GM12878 (cell line): ENCODE results near the gene TTC33. TPM values are rescaled to one million over a fixed set of nuclear protein-coding genes. Genes with fewer than 3 reads are reported as not detected.
A peak's percentile ranks its signal among the peaks of the same experiment; 100 is the strongest.

ENCODE experiments used
- BCL11A ChIP-seq: IDR thresholded peaks from 2 replicates; pipeline ENCODE4 v1.6.1; 2011; ENCODE audit warnings: low read depth, low read length
- CBX5 ChIP-seq: sonication (generic); IDR thresholded peaks from 2 replicates; pipeline ENCODE4 v1.6.1; 2016; ENCODE audit warnings: low read depth, moderate library complexity, mild to moderate bottlenecking, inconsistent platforms
- ESRRA ChIP-seq: IDR thresholded peaks from 2 replicates; pipeline ENCODE4 v1.6.1; 2012; ENCODE audit warnings: mild to moderate bottlenecking, low read length, improper control_type of control experiment
- HDAC6 ChIP-seq: fragments of 200-600 bp; sonication (generic); IDR thresholded peaks from one replicate; pipeline ENCODE4 v1.8.0; 2017; ENCODE audit warnings: antibody characterized with exemption; ENCODE audit not compliant: unreplicated experiment
- HDGF ChIP-seq: fragments of 450-650 bp; IDR thresholded peaks from 2 replicates; pipeline ENCODE4 v1.6.1; 2016; ENCODE audit warnings: antibody characterized with exemption
- IKZF1 ChIP-seq: fragments of 450-650 bp; conservative IDR thresholded peaks from 2 replicates; pipeline ENCODE4 v1.6.1; 2017; ENCODE audit warnings: antibody characterized with exemption, mild to moderate bottlenecking
- IRF5 ChIP-seq: fragments of 450-650 bp; IDR thresholded peaks from 2 replicates; pipeline ENCODE4 v1.6.1; 2017; ENCODE audit warnings: borderline replicate concordance
- MTA3 ChIP-seq: IDR thresholded peaks from 2 replicates; pipeline ENCODE4 v1.6.1; 2012; ENCODE audit warnings: low read length, inconsistent platforms, borderline replicate concordance
- NFIC ChIP-seq: IDR thresholded peaks from 2 replicates; pipeline ENCODE4 v1.6.1; 2012; ENCODE audit warnings: low read depth, mild to moderate bottlenecking, inconsistent platforms, low read length, moderate library complexity
- PBX3 ChIP-seq: IDR thresholded peaks from 2 replicates; pipeline ENCODE4 v1.6.1; 2011; ENCODE audit warnings: mild to moderate bottlenecking, low read depth, low read length, moderate library complexity; ENCODE audit not compliant: insufficient replicate concordance
- POLR2A ChIP-seq: IDR thresholded peaks from 2 replicates; pipeline ENCODE4 v1.6.1; 2011; ENCODE audit warnings: low read depth, mild to moderate bottlenecking, low read length
- POU2F2 ChIP-seq: IDR thresholded peaks from 3 replicates; pipeline ENCODE4 v1.6.1; 2011; ENCODE audit warnings: low read depth, mild to moderate bottlenecking, low read length, borderline replicate concordance
- SKIL ChIP-seq: fragments of 450-650 bp; IDR thresholded peaks from 2 replicates; pipeline ENCODE4 v1.6.1; 2017; ENCODE audit warnings: mild to moderate bottlenecking, low read depth, inconsistent platforms; ENCODE audit not compliant: poor library complexity, severe bottlenecking
- STAT1 ChIP-seq: fragments of 450-650 bp; conservative IDR thresholded peaks from 2 replicates; pipeline ENCODE4 v1.6.1; 2014; ENCODE audit warnings: antibody characterized with exemption, mild to moderate bottlenecking
- TCF12 ChIP-seq: IDR thresholded peaks from 2 replicates; pipeline ENCODE4 v1.6.1; 2011; ENCODE audit warnings: low read depth, mild to moderate bottlenecking, low read length
- ZBED1 ChIP-seq: IDR thresholded peaks from 2 replicates; pipeline ENCODE4 v1.6.1; 2016; ENCODE audit warnings: borderline replicate concordance
- ZBTB33 ChIP-seq: fragments of 450-650 bp; IDR thresholded peaks from 2 replicates; pipeline ENCODE4 v1.6.1; 2017; ENCODE audit warnings: mild to moderate bottlenecking
- ZNF622 ChIP-seq: fragments of 450-650 bp; IDR thresholded peaks from 2 replicates; pipeline ENCODE4 v1.6.1; 2017; ENCODE audit warnings: mild to moderate bottlenecking, inconsistent platforms
- ZSCAN29 ChIP-seq: fragments of 450-650 bp; IDR thresholded peaks from 2 replicates; pipeline ENCODE4 v1.6.1; 2017; ENCODE audit warnings: mild to moderate bottlenecking, moderate library complexity
- polyA plus RNA-seq, 11 experiments: library from polyadenylated mRNA; depleted of rRNA in 4 of 11; unstranded in 6 of 11; stranded (reverse) in 5 of 11; fragments of >200 nt; fragmentation: Nextera tagmentation in 4 of 11; fragmentation: Illumina TruSeq in 1 of 11; extraction: Ambion mirVana in 4 of 11; extraction: Trizol in 1 of 11; gene quantifications; 1 replicate in 1 of 11; 2 replicates in 10 of 11; pipeline versions ENCODE4 v1.2.1 to v1.2.3, GENCODE V29; 2011 to 2016; ENCODE audit warnings: inconsistent platforms in 2 of 11, missing spikeins in 2 of 11, low read depth in 1 of 11
- total RNA-seq, 4 experiments: library from RNA; depleted of rRNA in 3 of 4; stranded (reverse); fragments of >200 nt in 3 of 4; fragmentation: Illumina TruSeq in 1 of 4; extraction: Trizol in 1 of 4; gene quantifications; 2 replicates each; pipeline versions ENCODE4 v1.2.1 to v1.2.3, GENCODE V29; 2013 to 2021
- TF ChIP-seq, protein P1 (sequence below): fragments of 450-650 bp; IDR thresholded peaks from 2 replicates; pipeline ENCODE4 v1.6.1; 2017; ENCODE audit warnings: mild to moderate bottlenecking, moderate library complexity

TTC33 gene
- total and polyA plus RNA-seq, 10 of the 15 experiments (the other 5 are each of a cell fraction or from before 2014, with no cell fraction given) = 7.9 to 22.3 (median 14.6) TPM

DNA sequence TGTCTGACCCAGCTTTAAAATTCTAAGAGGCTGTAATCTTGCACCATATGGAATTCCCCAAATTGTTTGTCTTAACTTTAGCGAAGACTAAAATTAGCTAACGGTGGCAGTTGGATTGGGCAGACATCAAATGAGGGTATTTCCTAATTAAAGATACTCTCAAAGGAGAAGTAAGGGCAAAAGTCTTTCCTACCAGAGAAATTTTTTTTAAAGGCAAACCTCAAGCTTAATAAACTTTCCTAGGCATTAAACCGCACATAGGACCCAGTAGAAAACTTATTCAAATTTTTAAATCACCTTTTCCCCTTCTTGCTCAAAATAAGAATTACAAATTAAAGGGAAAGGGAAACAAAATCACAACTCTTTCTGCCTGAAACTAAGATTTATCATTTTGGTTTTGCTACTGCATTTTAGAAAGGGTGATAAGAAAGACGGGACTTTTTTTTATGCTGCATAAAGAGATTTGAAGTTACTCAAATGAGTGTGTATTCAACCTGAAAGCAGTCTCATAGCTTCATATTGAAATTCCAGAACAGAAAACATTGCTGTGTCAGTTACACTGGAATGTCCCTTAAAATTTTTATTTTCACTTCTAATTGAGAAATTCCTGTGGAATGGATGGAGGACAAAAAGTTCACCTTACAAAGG, 265.2 kb downstream of the TTC33 start (continued):
- TF ChIP-seq, protein P1, sequence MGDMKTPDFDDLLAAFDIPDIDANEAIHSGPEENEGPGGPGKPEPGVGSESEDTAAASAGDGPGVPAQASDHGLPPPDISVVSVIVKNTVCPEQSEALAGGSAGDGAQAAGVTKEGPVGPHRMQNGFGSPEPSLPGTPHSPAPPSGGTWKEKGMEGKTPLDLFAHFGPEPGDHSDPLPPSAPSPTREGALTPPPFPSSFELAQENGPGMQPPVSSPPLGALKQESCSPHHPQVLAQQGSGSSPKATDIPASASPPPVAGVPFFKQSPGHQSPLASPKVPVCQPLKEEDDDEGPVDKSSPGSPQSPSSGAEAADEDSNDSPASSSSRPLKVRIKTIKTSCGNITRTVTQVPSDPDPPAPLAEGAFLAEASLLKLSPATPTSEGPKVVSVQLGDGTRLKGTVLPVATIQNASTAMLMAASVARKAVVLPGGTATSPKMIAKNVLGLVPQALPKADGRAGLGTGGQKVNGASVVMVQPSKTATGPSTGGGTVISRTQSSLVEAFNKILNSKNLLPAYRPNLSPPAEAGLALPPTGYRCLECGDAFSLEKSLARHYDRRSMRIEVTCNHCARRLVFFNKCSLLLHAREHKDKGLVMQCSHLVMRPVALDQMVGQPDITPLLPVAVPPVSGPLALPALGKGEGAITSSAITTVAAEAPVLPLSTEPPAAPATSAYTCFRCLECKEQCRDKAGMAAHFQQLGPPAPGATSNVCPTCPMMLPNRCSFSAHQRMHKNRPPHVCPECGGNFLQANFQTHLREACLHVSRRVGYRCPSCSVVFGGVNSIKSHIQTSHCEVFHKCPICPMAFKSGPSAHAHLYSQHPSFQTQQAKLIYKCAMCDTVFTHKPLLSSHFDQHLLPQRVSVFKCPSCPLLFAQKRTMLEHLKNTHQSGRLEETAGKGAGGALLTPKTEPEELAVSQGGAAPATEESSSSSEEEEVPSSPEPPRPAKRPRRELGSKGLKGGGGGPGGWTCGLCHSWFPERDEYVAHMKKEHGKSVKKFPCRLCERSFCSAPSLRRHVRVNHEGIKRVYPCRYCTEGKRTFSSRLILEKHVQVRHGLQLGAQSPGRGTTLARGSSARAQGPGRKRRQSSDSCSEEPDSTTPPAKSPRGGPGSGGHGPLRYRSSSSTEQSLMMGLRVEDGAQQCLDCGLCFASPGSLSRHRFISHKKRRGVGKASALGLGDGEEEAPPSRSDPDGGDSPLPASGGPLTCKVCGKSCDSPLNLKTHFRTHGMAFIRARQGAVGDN = no peak
- TF ChIP-seq ZSCAN29 (no peak), ZBED1 (peak; percentile 58; the same call in 1 of the 2 replicates), CBX5 (0 out of 2 replicates have a peak, but pooled peaks have one; percentile 65), IRF5 (no peak), POU2F2 (no peak), BCL11A (peak; percentile 46), SKIL (peak; percentile 88), ZNF622 (no peak), NFIC (peak; percentile 97), STAT1 (no peak), PBX3 (no peak), TCF12 (no peak), ESRRA (no peak), POLR2A (no peak), MTA3 (no peak), ZBTB33 (no peak), HDAC6 (no peak), HDGF (no peak), IKZF1 (peak; percentile 97)
